ENCODE results near the gene PAM.

The PAM gene

GRCh38 chr5:102782217-102782872, 27.2 kb downstream of the PAM start:
- TF ChIP-seq ZNF274 (IDR thresholded peaks at IDR 0.05; ENCODE audit: low read depth, low read length) (no peak), SUZ12 (IDR thresholded peaks at IDR 0.05; ENCODE audit: extremely low read depth, insufficient read depth, insufficient read length) (no peak)
- no peaks in the 10 kb centered on the region for H3K4me1 ChIP-seq (ENCODE audit: insufficient read depth, insufficient read length)
- H3K36me3 ChIP-seq (ENCODE audit: insufficient read depth, insufficient read length, low read length): no peaks in the 10 kb centered on the region
- H3K9me3 ChIP-seq (ENCODE audit: insufficient read depth, low read length): no peaks in the 10 kb centered on the region
- no peak overlapping the region for H3K4me3 ChIP-seq (ENCODE audit: insufficient read length, low read depth)
- no peak for DNase-seq (ENCODE audit: low read depth, low spot score)
- H3K27me3 ChIP-seq (ENCODE audit: insufficient read depth, insufficient read length): no peaks in the 10 kb centered on the region
- H3K9ac ChIP-seq (ENCODE audit: insufficient read length, low read depth): no peak overlapping the region

GRCh38 chr5:102787134-102787533, 32.0 kb downstream of the PAM start:
- DNase-seq (ENCODE audit: low read depth, low spot score): no peak
- TF ChIP-seq YY1 (IDR thresholded peaks at IDR 0.05; ENCODE audit: insufficient read depth, insufficient read length) (no peak), ZNF274 (IDR thresholded peaks at IDR 0.05; ENCODE audit: low read depth, low read length) (no peak), SUZ12 (IDR thresholded peaks at IDR 0.05; ENCODE audit: extremely low read depth, insufficient read depth, insufficient read length) (no peak)
- H3K4me3 ChIP-seq (ENCODE audit: insufficient read length, low read depth): no peak overlapping the region
- H3K4me1 ChIP-seq (ENCODE audit: insufficient read depth, insufficient read length): no peaks in the 10 kb centered on the region
- no peaks in the 10 kb centered on the region for H3K27me3 ChIP-seq (ENCODE audit: insufficient read depth, insufficient read length)
- no peaks in the 10 kb centered on the region for H3K9me3 ChIP-seq (ENCODE audit: insufficient read depth, low read length)
- no peaks in the 10 kb centered on the region for H3K36me3 ChIP-seq (ENCODE audit: insufficient read depth, insufficient read length, low read length)
- no peak overlapping the region for H3K9ac ChIP-seq (ENCODE audit: insufficient read length, low read depth)

- Histone ChIP-seq H3K27me3 (ENCODE audit: insufficient read depth, insufficient read length) (no peaks in the 10 kb centered on the region), H3K9me3 (ENCODE audit: insufficient read depth, low read length) (no peaks in the 10 kb centered on the region), H3K36me3 (ENCODE audit: insufficient read depth, insufficient read length, low read length) (no peaks in the 10 kb centered on the region), H3K9ac (ENCODE audit: insufficient read length, low read depth) (no peak overlapping the region), H3K4me1 (ENCODE audit: insufficient read depth, insufficient read length) (no peaks in the 10 kb centered on the region), H3K4me3 (ENCODE audit: insufficient read length, low read depth) (no peak overlapping the region)
- no peak for DNase-seq (ENCODE audit: low read depth, low spot score)
- no peak for TF ChIP-seq YY1 (IDR thresholded peaks at IDR 0.05; ENCODE audit: insufficient read depth, insufficient read length)
Measured at GRCh38 chr5:102788788-102789187, 33.7 kb downstream of the PAM start.

- Histone ChIP-seq H3K4me1 (ENCODE audit: insufficient read depth, insufficient read length) (no peaks in the 10 kb centered on the region), H3K36me3 (ENCODE audit: insufficient read depth, insufficient read length, low read length) (no peaks in the 10 kb centered on the region), H3K4me3 (ENCODE audit: insufficient read length, low read depth) (no peak overlapping the region), H3K9ac (ENCODE audit: insufficient read length, low read depth) (no peak overlapping the region), H3K27me3 (ENCODE audit: insufficient read depth, insufficient read length) (no peaks in the 10 kb centered on the region), H3K9me3 (ENCODE audit: insufficient read depth, low read length) (no peaks in the 10 kb centered on the region)
- TF ChIP-seq YY1 (IDR thresholded peaks at IDR 0.05; ENCODE audit: insufficient read depth, insufficient read length): no peak
- TF ChIP-seq SUZ12 (IDR thresholded peaks at IDR 0.05; ENCODE audit: extremely low read depth, insufficient read depth, insufficient read length): no peak
- no peak for TF ChIP-seq ZNF274 (IDR thresholded peaks at IDR 0.05; ENCODE audit: low read depth, low read length)
- no peak for DNase-seq (ENCODE audit: low read depth, low spot score)
Measured at GRCh38 chr5:102789469-102789868, 34.4 kb downstream of the PAM start.

- H3K4me3 ChIP-seq (ENCODE audit: insufficient read length, low read depth): no peak overlapping the region
- no peak for TF ChIP-seq ZNF274 (IDR thresholded peaks at IDR 0.05; ENCODE audit: low read depth, low read length)
- TF ChIP-seq YY1 (IDR thresholded peaks at IDR 0.05; ENCODE audit: insufficient read depth, insufficient read length): no peak
- no peak for TF ChIP-seq SUZ12 (IDR thresholded peaks at IDR 0.05; ENCODE audit: extremely low read depth, insufficient read depth, insufficient read length)
- H3K36me3 ChIP-seq (ENCODE audit: insufficient read depth, insufficient read length, low read length): no peaks in the 10 kb centered on the region
- no peak for DNase-seq (ENCODE audit: low read depth, low spot score)
- no peaks in the 10 kb centered on the region for H3K9me3 ChIP-seq (ENCODE audit: insufficient read depth, low read length)
- H3K27me3 ChIP-seq (ENCODE audit: insufficient read depth, insufficient read length): no peaks in the 10 kb centered on the region
- no peak overlapping the region for H3K9ac ChIP-seq (ENCODE audit: insufficient read length, low read depth)
- H3K4me1 ChIP-seq (ENCODE audit: insufficient read depth, insufficient read length): no peaks in the 10 kb centered on the region
Measured at GRCh38 chr5:102790748-102791147, 35.6 kb downstream of the PAM start.

GRCh38 chr5:102792705-102793104, 37.6 kb downstream of the PAM start:
- TF ChIP-seq ZNF274 (IDR thresholded peaks at IDR 0.05; ENCODE audit: low read depth, low read length) (no peak), YY1 (IDR thresholded peaks at IDR 0.05; ENCODE audit: insufficient read depth, insufficient read length) (no peak), SUZ12 (IDR thresholded peaks at IDR 0.05; ENCODE audit: extremely low read depth, insufficient read depth, insufficient read length) (no peak)
- DNase-seq (ENCODE audit: low read depth, low spot score): no peak
- no peaks in the 10 kb centered on the region for H3K4me1 ChIP-seq (ENCODE audit: insufficient read depth, insufficient read length)

GRCh38 chr5:102794047-102794446, 38.9 kb downstream of the PAM start:
- Histone ChIP-seq H3K9ac (ENCODE audit: insufficient read length, low read depth) (no peak overlapping the region), H3K27me3 (ENCODE audit: insufficient read depth, insufficient read length) (no peaks in the 10 kb centered on the region), H3K9me3 (ENCODE audit: insufficient read depth, low read length) (no peaks in the 10 kb centered on the region), H3K4me3 (ENCODE audit: insufficient read length, low read depth) (no peak overlapping the region), H3K4me1 (ENCODE audit: insufficient read depth, insufficient read length) (no peaks in the 10 kb centered on the region), H3K36me3 (ENCODE audit: insufficient read depth, insufficient read length, low read length) (no peaks in the 10 kb centered on the region)
- TF ChIP-seq ZNF274 (IDR thresholded peaks at IDR 0.05; ENCODE audit: low read depth, low read length): no peak
- TF ChIP-seq YY1 (IDR thresholded peaks at IDR 0.05; ENCODE audit: insufficient read depth, insufficient read length): no peak
- TF ChIP-seq SUZ12 (IDR thresholded peaks at IDR 0.05; ENCODE audit: extremely low read depth, insufficient read depth, insufficient read length): no peak
- DNase-seq (ENCODE audit: low read depth, low spot score): no peak

More at GRCh38 chr5:102792705-102793104, 37.6 kb downstream of the PAM start:
- Histone ChIP-seq H3K36me3 (ENCODE audit: insufficient read depth, insufficient read length, low read length) (no peaks in the 10 kb centered on the region), H3K9me3 (ENCODE audit: insufficient read depth, low read length) (no peaks in the 10 kb centered on the region), H3K27me3 (ENCODE audit: insufficient read depth, insufficient read length) (no peaks in the 10 kb centered on the region), H3K4me3 (ENCODE audit: insufficient read length, low read depth) (no peak overlapping the region), H3K9ac (ENCODE audit: insufficient read length, low read depth) (no peak overlapping the region)
